ENCODE results near the gene PIWIL4.

PIWIL4 gene

DNA sequence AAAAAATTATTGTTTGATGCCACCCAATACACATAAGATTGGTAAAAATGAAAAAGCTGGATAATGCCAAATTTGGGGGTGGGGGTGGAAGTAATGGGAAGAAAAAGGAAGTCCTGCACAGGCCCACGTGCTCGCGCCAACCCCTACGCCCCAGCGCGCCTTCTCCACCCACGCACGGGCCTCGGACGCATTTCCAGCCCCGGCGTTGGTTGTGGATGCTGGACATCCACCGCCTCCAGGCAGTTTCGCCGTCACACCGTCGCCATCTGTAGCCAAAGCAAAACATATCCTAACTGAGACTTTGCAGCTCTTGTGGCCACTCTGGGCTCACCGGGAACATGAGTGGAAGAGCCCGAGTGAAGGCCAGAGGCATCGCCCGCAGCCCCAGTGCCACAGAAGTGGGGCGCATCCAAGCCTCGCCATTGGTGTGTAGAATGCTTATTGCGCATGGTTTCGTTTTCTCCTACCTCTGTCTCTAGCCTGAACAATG is at the start of gene PIWIL4:
PIWIL4 (plus strand) TSS at position 188 of the 490 bp plus-strand sequence; CDS start at position 339, 151 bp downstream.
- Histone ChIP-seq H3K4me1 (ENCODE audit: insufficient read depth, low read length, poor library complexity, severe bottlenecking) (no peaks in the 10 kb centered on the region), H2AFZ (ENCODE audit: low read length) (no peak within 1 kb of the TSS), H4K20me1 (ENCODE audit: insufficient read depth, low read length, poor library complexity, severe bottlenecking) (no peaks in the 10 kb centered on the region), H3K36me3 (ENCODE audit: insufficient read depth, low read length) (no peaks in the 10 kb centered on the region), H3K9ac (ENCODE audit: low read depth, low read length, poor library complexity, severe bottlenecking) (no peak within 1 kb of the TSS), H3K27me3 (ENCODE audit: insufficient read depth, low read length, poor library complexity, severe bottlenecking) (no peaks in the 10 kb centered on the region), H3K9me2 (replicated peaks; ENCODE audit: low read depth, low read length) (no peaks in the 10 kb centered on the region), H3F3A (ENCODE audit: low read depth) (no peaks in the 10 kb centered on the region), H3K4me3 (ENCODE audit: low read length, poor library complexity, severe bottlenecking) (no peak within 1 kb of the TSS), H3K9me3 (ENCODE audit: insufficient read depth, low read depth, low read length) (no peaks in the 10 kb centered on the region), H3K79me2 (ENCODE audit: insufficient read depth, low read length) (no peaks in the 10 kb centered on the region), H3K4me2 (ENCODE audit: low read depth, low read length, poor library complexity, severe bottlenecking) (no peak within 1 kb of the TSS)
- TF ChIP-seq EZH2phosphoT487 (IDR thresholded peaks at IDR 0.05; ENCODE audit: borderline replicate concordance) (no peak), CTCF (conservative IDR thresholded peaks at IDR 0.05; ENCODE audit: low read length) (no peak)

GRCh38 chr11:94518300-94518699 is 48.9 kb upstream of the PIWIL4 start:
- Histone ChIP-seq H3K4me3 (ENCODE audit: low read length, poor library complexity, severe bottlenecking) (no peak overlapping the region), H3K36me3 (ENCODE audit: insufficient read depth, low read length) (no peaks in the 10 kb centered on the region), H3K4me1 (ENCODE audit: insufficient read depth, low read length, poor library complexity, severe bottlenecking) (peaks cover 6% of the 10 kb centered on the region), H3K9me2 (replicated peaks; ENCODE audit: low read depth, low read length) (no peaks in the 10 kb centered on the region), H3K27me3 (ENCODE audit: insufficient read depth, low read length, poor library complexity, severe bottlenecking) (no peaks in the 10 kb centered on the region), H2AFZ (ENCODE audit: low read length) (no peak overlapping the region), H3F3A (ENCODE audit: low read depth) (0 out of 2 replicates have a peak, but pooled peaks cover 2% of the 10 kb centered on the region), H4K20me1 (ENCODE audit: insufficient read depth, low read length, poor library complexity, severe bottlenecking) (no peaks in the 10 kb centered on the region), H3K9me3 (ENCODE audit: insufficient read depth, low read depth, low read length) (no peaks in the 10 kb centered on the region), H3K79me2 (ENCODE audit: insufficient read depth, low read length) (no peaks in the 10 kb centered on the region), H3K9ac (ENCODE audit: low read depth, low read length, poor library complexity, severe bottlenecking) (no peak overlapping the region), H3K4me2 (ENCODE audit: low read depth, low read length, poor library complexity, severe bottlenecking) (no peak overlapping the region)
- no peak for TF ChIP-seq EZH2phosphoT487 (IDR thresholded peaks at IDR 0.05; ENCODE audit: borderline replicate concordance)
- no peak for TF ChIP-seq CTCF (conservative IDR thresholded peaks at IDR 0.05; ENCODE audit: low read length)

- no peaks in the 10 kb centered on the region for H3K36me3 ChIP-seq (ENCODE audit: insufficient read depth, low read length)
- no peak overlapping the region for H3K4me3 ChIP-seq (ENCODE audit: low read length, poor library complexity, severe bottlenecking)
- H3K4me1 ChIP-seq (ENCODE audit: insufficient read depth, low read length, poor library complexity, severe bottlenecking), result no peaks in the 10 kb centered on the region
- H3F3A ChIP-seq (ENCODE audit: low read depth), result no peaks in the 10 kb centered on the region
- no peaks in the 10 kb centered on the region for H3K9me3 ChIP-seq (ENCODE audit: insufficient read depth, low read depth, low read length)
- H3K79me2 ChIP-seq (ENCODE audit: insufficient read depth, low read length), result no peaks in the 10 kb centered on the region
- no peak overlapping the region for H3K9ac ChIP-seq (ENCODE audit: low read depth, low read length, poor library complexity, severe bottlenecking)
- no peak overlapping the region for H3K4me2 ChIP-seq (ENCODE audit: low read depth, low read length, poor library complexity, severe bottlenecking)
- peak overlapping the region; percentile 51; the same call in 1 of the 2 replicates for H2AFZ ChIP-seq (ENCODE audit: low read length)
- TF ChIP-seq CTCF (conservative IDR thresholded peaks at IDR 0.05; ENCODE audit: low read length) (peak; percentile 84), EZH2phosphoT487 (IDR thresholded peaks at IDR 0.05; ENCODE audit: borderline replicate concordance) (no peak)
- no peaks in the 10 kb centered on the region for H3K9me2 ChIP-seq (replicated peaks; ENCODE audit: low read depth, low read length)
- H4K20me1 ChIP-seq (ENCODE audit: insufficient read depth, low read length, poor library complexity, severe bottlenecking), result no peaks in the 10 kb centered on the region
- H3K27me3 ChIP-seq (ENCODE audit: insufficient read depth, low read length, poor library complexity, severe bottlenecking), result no peaks in the 10 kb centered on the region
Observed at GRCh38 chr11:94519478-94520084, 47.6 kb upstream of the PIWIL4 start.
